K562 (cell line): ENCODE measurements around the gene INSL3. TPM values are rescaled to one million over a fixed set of nuclear protein-coding genes. Genes with fewer than 3 reads are reported as not detected.

Source experiments
- ATF7 ChIP-seq: fragments of 450-650 bp; IDR thresholded peaks from 2 replicates; pipeline ENCODE4 v1.7.1; 2014; ENCODE audit warnings: mild to moderate bottlenecking, moderate library complexity
- CHD4 ChIP-seq: fragments of 200-600 bp; sonication (generic); IDR thresholded peaks from 3 replicates; pipeline ENCODE4 v1.6.1; 2012; ENCODE audit warnings: low read depth, mild to moderate bottlenecking, mixed read lengths, low read length, inconsistent platforms; ENCODE audit not compliant: insufficient read depth, insufficient replicate concordance, poor library complexity, severe bottlenecking
- CTCFL ChIP-seq: IDR thresholded peaks from 2 replicates; pipeline ENCODE4 v1.6.1; 2011; ENCODE audit warnings: borderline replicate concordance, low read depth, mild to moderate bottlenecking, moderate library complexity, low read length; ENCODE audit not compliant: insufficient read depth, poor library complexity, severe bottlenecking
- DEAF1 ChIP-seq: fragments of 450-650 bp; formaldehyde crosslinking; IDR thresholded peaks from 2 replicates; pipeline ENCODE4 v1.4.0; 2020; ENCODE audit warnings: mild to moderate bottlenecking, moderate library complexity
- EZH2 ChIP-seq: IDR thresholded peaks from 2 replicates; pipeline ENCODE4 v1.6.1; 2012; ENCODE audit warnings: low read depth, mild to moderate bottlenecking, inconsistent platforms, low read length, borderline replicate concordance
- KLF16 ChIP-seq: IDR thresholded peaks from 2 replicates; pipeline ENCODE4 v1.6.1; 2016; ENCODE audit warnings: antibody characterized with exemption
- NR2C2 ChIP-seq, 2 experiments: fragments of 200-800 bp in 1 of 2; sonication (Bioruptor generic) in 1 of 2; sonication (generic) in 1 of 2; formaldehyde crosslinking in 1 of 2; IDR thresholded peaks; 2 replicates each; pipeline versions ENCODE4 v1.6.1 to v1.8.0; 2016 to 2022; ENCODE audit warnings: mild to moderate bottlenecking in 1 of 2, missing compliant biosample characterization in 1 of 2, missing genetic modification characterization in 1 of 2, missing genetic modification reagents in 1 of 2
- POLR2G ChIP-seq: fragments of 200-400 bp; formaldehyde crosslinking; IDR thresholded peaks from 2 replicates; pipeline ENCODE4 v1.6.1; 2017; ENCODE audit warnings: low read depth, mild to moderate bottlenecking, antibody characterized with exemption, low read length, moderate library complexity
- RAD21 ChIP-seq, 2 experiments: fragments of 250-450 bp in 1 of 2; fragments of 450-650 bp in 1 of 2; sonication (Bioruptor Pico) in 1 of 2; formaldehyde crosslinking in 1 of 2; IDR thresholded peaks in 1 of 2; conservative IDR thresholded peaks in 1 of 2; 2 replicates each; pipeline versions ENCODE4 v1.4.0 to v1.8.0; 2020 to 2022; ENCODE audit warnings: mild to moderate bottlenecking in 2 of 2, moderate library complexity in 1 of 2
- RFX1 ChIP-seq: fragments of 450-650 bp; IDR thresholded peaks from 2 replicates; pipeline ENCODE4 v1.6.1; 2016; ENCODE audit warnings: mild to moderate bottlenecking, moderate library complexity
- SRF ChIP-seq, 2 experiments: fragments of 250-450, 450-650 bp in 1 of 2; sonication (Bioruptor Pico) in 1 of 2; sonication (generic) in 1 of 2; formaldehyde crosslinking; IDR thresholded peaks; 2 replicates each; pipeline versions ENCODE4 v1.5.0 to v1.5.1; 2020 to 2022; ENCODE audit warnings: mild to moderate bottlenecking in 1 of 2, missing genetic modification reagents in 1 of 2
- SRSF1 ChIP-seq: fragments of 200-400 bp; formaldehyde crosslinking; IDR thresholded peaks from 2 replicates; pipeline ENCODE4 v1.6.1; 2017; ENCODE audit warnings: mild to moderate bottlenecking, low read depth, low read length, moderate library complexity
- ZBTB7A ChIP-seq: IDR thresholded peaks from 2 replicates; pipeline ENCODE4 v1.6.1; 2011; ENCODE audit warnings: low read depth, mild to moderate bottlenecking, low read length, moderate library complexity, borderline replicate concordance; ENCODE audit not compliant: control insufficient read depth
- ZNF263 ChIP-seq: sonication (generic); formaldehyde crosslinking; IDR thresholded peaks from 2 replicates; pipeline ENCODE4 v1.8.0; 2022; ENCODE audit warnings: mild to moderate bottlenecking, missing genetic modification reagents, borderline replicate concordance
- ZNF512 ChIP-seq: IDR thresholded peaks from 2 replicates; pipeline ENCODE4 v1.6.1; 2016; ENCODE audit warnings: missing genetic modification characterization, missing compliant biosample characterization
- ZNF699 ChIP-seq: fragments of 250-450 bp; sonication (Bioruptor Pico); IDR thresholded peaks from 2 replicates; pipeline ENCODE4 v1.8.0; 2021; ENCODE audit warnings: mild to moderate bottlenecking, moderate library complexity; ENCODE audit not compliant: insufficient replicate concordance
- polyA plus RNA-seq, 8 experiments: library from polyadenylated mRNA; depleted of rRNA in 4 of 8; stranded (reverse) in 5 of 8; unstranded in 3 of 8; fragments of >200 nt; fragmentation: Nextera tagmentation in 2 of 8; fragmentation: Illumina TruSeq in 1 of 8; extraction: Ambion mirVana in 2 of 8; extraction: Trizol in 1 of 8; gene quantifications; 2 replicates each; pipeline versions ENCODE4 v1.2.1 to v1.2.3, GENCODE V29; 2011 to 2014; ENCODE audit warnings: inconsistent platforms in 1 of 8, missing spikeins in 1 of 8
- total RNA-seq, 7 experiments: library from RNA; depleted of rRNA in 6 of 7; stranded (reverse); fragments of >200 nt in 6 of 7; fragmentation: Illumina TruSeq in 2 of 7; extraction: Trizol in 2 of 7; gene quantifications; 2 replicates each; pipeline versions ENCODE4 v1.2.1 to v1.2.3, GENCODE V29; 2011 to 2021; ENCODE audit warnings: low replicate concordance in 1 of 7
- TF ChIP-seq, protein P1 (sequence below): sonication (generic); formaldehyde crosslinking; IDR thresholded peaks from 2 replicates; pipeline ENCODE4 v1.8.1; 2023; ENCODE audit warnings: mild to moderate bottlenecking, missing genetic modification reagents

The INSL3 gene
- total and polyA plus RNA-seq, 9 of the 15 experiments (the other 6 are each of a cell fraction or from before 2014, with no cell fraction given), result not detected

- TF ChIP-seq KLF16, result no peak
- 0 out of 2 replicates have a peak, but pooled peaks have one; percentile 27 for TF ChIP-seq ATF7
- no peak for TF ChIP-seq EZH2
- TF ChIP-seq ZNF263 (CRISPR knock-in tag), result peak; percentile 16; the same call in 1 of the 2 replicates
- no peak for TF ChIP-seq ZNF699 (CRISPR knock-in tag)
- no peak for TF ChIP-seq CHD4
- TF ChIP-seq NR2C2 (CRISPR knock-in tag; IDR thresholded peaks at IDR 0.05), result 0 out of 2 replicates have a peak, but pooled peaks have one; percentile 33
- TF ChIP-seq NR2C2 (tag; IDR thresholded peaks at IDR 0.05), result no peak
- no peak for TF ChIP-seq SRSF1
- TF ChIP-seq SRF (CRISPR knock-in tag; IDR thresholded peaks at IDR 0.05), result no peak
- peak; percentile 26 to 69; a peak in 3 of 4 replicates for TF ChIP-seq RAD21 (CRISPR knock-in tag; conservative IDR thresholded peaks at IDR 0.05 in 1 of 2, IDR thresholded peaks at IDR 0.05 in 1 of 2)
- TF ChIP-seq DEAF1 (CRISPR knock-in tag), result 0 out of 2 replicates have a peak, but pooled peaks have one; percentile 2
- peak; percentile 25 for TF ChIP-seq CTCFL
- no peak for TF ChIP-seq RFX1
- TF ChIP-seq POLR2G, result peak; percentile 42; the same call in 1 of the 2 replicates
- TF ChIP-seq, protein P1, sequence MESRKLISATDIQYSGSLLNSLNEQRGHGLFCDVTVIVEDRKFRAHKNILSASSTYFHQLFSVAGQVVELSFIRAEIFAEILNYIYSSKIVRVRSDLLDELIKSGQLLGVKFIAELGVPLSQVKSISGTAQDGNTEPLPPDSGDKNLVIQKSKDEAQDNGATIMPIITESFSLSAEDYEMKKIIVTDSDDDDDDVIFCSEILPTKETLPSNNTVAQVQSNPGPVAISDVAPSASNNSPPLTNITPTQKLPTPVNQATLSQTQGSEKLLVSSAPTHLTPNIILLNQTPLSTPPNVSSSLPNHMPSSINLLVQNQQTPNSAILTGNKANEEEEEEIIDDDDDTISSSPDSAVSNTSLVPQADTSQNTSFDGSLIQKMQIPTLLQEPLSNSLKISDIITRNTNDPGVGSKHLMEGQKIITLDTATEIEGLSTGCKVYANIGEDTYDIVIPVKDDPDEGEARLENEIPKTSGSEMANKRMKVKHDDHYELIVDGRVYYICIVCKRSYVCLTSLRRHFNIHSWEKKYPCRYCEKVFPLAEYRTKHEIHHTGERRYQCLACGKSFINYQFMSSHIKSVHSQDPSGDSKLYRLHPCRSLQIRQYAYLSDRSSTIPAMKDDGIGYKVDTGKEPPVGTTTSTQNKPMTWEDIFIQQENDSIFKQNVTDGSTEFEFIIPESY (CRISPR knock-in tag), result peak; percentile 54; the same call in 1 of the 2 replicates
- no peak for TF ChIP-seq ZNF512 (tag)
- 0 out of 2 replicates have a peak, but pooled peaks have one; percentile 25 for TF ChIP-seq ZBTB7A
Measured at GRCh38 chr19:17784201-17785008, 36.9 kb downstream of the INSL3 start (continued).
